Smooth muscle cell of the coronary artery (primary cell): ENCODE results near the gene NDUFS6. TPM values are rescaled to one million over a fixed set of nuclear protein-coding genes. Genes with fewer than 3 reads are reported as not detected.

ENCODE experiments used
- total RNA-seq: library from RNA; depleted of rRNA; stranded (reverse); fragments of >200 nt; gene quantifications from 2 replicates; pipeline ENCODE4 v1.2.3, GENCODE V29; 2014; ENCODE audit warnings: low replicate concordance

The NDUFS6 gene
- 29.8 and 43.5 TPM in 2 replicates for total RNA-seq

DNA sequence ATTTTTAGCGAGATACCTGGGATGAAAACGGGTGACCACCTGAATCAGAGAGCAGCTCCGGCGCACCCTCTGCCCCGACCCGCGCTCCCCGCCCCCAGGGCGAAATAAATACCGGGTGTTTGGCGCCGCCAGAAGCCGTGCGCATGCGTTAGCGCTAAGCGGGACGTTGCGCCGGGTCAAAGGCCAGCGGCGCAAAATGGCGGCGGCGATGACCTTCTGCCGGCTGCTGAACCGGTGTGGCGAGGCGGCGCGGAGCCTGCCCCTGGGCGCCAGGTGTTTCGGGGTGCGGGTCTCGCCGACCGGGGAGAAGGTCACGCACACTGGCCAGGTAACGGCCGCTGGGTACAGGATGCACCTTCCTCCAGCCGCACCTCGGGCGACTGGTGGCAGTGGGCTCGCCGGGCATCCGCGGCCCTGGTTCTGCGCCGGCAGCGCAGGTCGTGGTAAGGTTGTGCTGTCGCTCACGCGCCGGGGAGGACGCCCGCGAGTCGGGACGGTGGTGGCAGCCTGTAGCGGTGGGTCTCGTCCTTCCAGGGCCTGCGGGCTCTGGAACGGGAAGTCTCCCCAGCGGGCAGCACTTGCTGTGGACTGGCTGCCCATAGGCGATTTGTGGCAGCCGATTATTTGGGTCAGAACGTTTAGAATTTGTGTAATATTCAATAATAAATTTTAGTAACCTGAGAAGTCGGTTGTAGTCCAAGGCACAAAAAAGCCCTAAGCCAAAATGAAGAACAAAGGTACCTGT lies at the start of gene NDUFS6:
NDUFS6 (plus strand) TSS at position 186 of the 745 bp plus-strand sequence; CDS start at position 197, 11 bp downstream.

DNA sequence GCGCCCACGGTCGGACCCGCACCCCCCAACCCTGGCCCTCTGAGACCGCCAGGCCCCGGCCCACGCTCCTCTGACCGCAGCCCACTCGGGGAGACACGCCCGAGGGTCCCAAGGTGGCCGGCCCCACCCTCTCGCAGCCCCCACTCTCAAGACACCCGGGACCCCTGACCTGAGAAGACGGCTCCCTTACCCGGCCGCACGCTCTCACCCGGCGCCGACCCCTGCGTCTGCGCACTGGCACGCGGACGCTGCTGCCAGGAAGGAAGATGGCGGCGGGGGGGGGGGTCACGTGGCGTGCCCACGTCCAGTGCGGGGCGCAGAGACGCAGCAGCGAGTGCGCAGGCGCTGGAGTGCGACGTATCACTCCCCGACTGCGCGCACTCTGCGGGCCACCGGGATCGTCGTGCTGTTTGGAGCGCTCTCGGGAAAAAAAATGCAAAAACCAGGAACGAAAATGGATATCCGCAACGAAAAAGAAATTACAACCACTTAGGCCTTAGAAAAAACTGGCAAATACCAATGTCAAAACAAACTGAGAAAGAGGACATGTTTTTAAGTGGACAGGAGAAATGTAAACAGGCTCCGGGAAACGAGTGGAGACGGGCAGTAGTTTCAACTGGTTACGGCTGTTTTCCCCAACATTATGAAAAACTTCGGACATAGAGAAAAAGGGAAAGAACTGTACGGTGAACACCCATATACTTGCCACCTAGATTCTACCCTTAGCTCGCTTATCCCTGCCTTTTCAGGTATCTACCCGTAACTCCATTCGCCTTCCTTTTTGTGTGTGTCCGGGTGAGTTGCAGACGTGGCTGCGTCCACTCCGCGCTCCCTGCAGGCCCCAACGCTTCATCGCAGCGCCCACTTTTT lies 1.4 kb upstream of the NDUFS6 start, which contains the start of gene MRPL36:
MRPL36 (minus strand) TSS at position 236 of the 870 bp plus-strand sequence. CDS start 902 bp downstream, outside the sequence.

Other genes starting within 250 kb of the NDUFS6 start
- gene MRPL36, start 1.6 kb upstream of the NDUFS6 start, total RNA-seq, result 46.8 and 79.4 TPM in 2 replicates
- gene IRX4, start 81.5 kb downstream of the NDUFS6 start, total RNA-seq, result not detected in 2 replicates